T-helper 2 cell treated with Interferon-gamma antibody and Interleukin-4, amounts not matched to agents 100 ng/mL and 5 ng/mL, for 36 hours (primary cell): ENCODE results near the gene SCAI. TPM values are rescaled to one million over a fixed set of nuclear protein-coding genes. Genes with fewer than 3 reads are reported as not detected.
"Not testable (repeated sequence)": the region's sequence is repeated elsewhere in the genome, so short reads cannot be mapped to it uniquely, and the experiment has no call there.

ENCODE experiments used
- intact Hi-C: fragments of 100-400 bp; cut with micrococcal nuclease; formaldehyde crosslinking; loops from one replicate; pipeline ENCODE4 v1.15.1; 2023
- total RNA-seq: library from RNA; stranded (reverse); gene quantifications from 2 replicates; pipeline ENCODE4 v1.2.3, GENCODE V29; 2022

The SCAI gene
- total RNA-seq, 1 donor from 2014 or later, result 12.2 TPM

- intact Hi-C loops, result not testable (repeated sequence)
Measured at GRCh38 chr9:125108541-125108940, 34.8 kb downstream of the SCAI start.

- intact Hi-C loops, result no loop called here
Measured at GRCh38 chr9:125106285-125106893, 36.9 kb downstream of the SCAI start.

GRCh38 chr9:125103770-125104460, 39.4 kb downstream of the SCAI start:
- intact Hi-C loops, result no loop called here

- intact Hi-C loops, result no loop called here
Measured at GRCh38 chr9:125103021-125103420, 40.3 kb downstream of the SCAI start.

- intact Hi-C loops, result no loop called here
Measured at GRCh38 chr9:125100822-125101221, 42.5 kb downstream of the SCAI start.

- intact Hi-C loops, result no loop called here
Measured at GRCh38 chr9:125099816-125100215, 43.5 kb downstream of the SCAI start.

- intact Hi-C loops, result no loop called here
Measured at GRCh38 chr9:125095821-125096443, 47.4 kb downstream of the SCAI start.

GRCh38 chr9:125091121-125091520, 52.2 kb downstream of the SCAI start:
- intact Hi-C loops, result no loop called here

GRCh38 chr9:125089331-125089730, 54.0 kb downstream of the SCAI start:
- intact Hi-C loops, result no loop called here

GRCh38 chr9:125088752-125089151, 54.6 kb downstream of the SCAI start:
- intact Hi-C loops, result no loop called here

GRCh38 chr9:125085703-125086477, 57.4 kb downstream of the SCAI start:
- intact Hi-C loops, result no loop called here

- intact Hi-C loops, result not testable (repeated sequence)
Measured at GRCh38 chr9:125082197-125082596, 61.1 kb downstream of the SCAI start.

GRCh38 chr9:125080797-125081196, 62.5 kb downstream of the SCAI start:
- intact Hi-C loops, result not testable (repeated sequence)

- intact Hi-C loops, result no loop called here
Measured at GRCh38 chr9:125079931-125080330, 63.4 kb downstream of the SCAI start.

- intact Hi-C loops, result no loop called here
Measured at GRCh38 chr9:125075997-125076396, 67.3 kb downstream of the SCAI start.

- intact Hi-C loops, result no loop called here
Measured at GRCh38 chr9:125074976-125075375, 68.4 kb downstream of the SCAI start.

GRCh38 chr9:125066839-125067619, 76.3 kb downstream of the SCAI start:
- intact Hi-C loops, result loop anchor here (10.0 kb wide), 1 partner anchor 78 kb away; the partner anchor contains the start of gene SCAI

GRCh38 chr9:125061391-125061790, 81.9 kb downstream of the SCAI start:
- intact Hi-C loops, result loop anchor here (10.0 kb wide), 1 partner anchor 83 kb away; the partner anchor contains the start of gene SCAI

- intact Hi-C loops, result no loop called here
Measured at GRCh38 chr9:125049212-125050049, 93.9 kb downstream of the SCAI start.

GRCh38 chr9:125043631-125044030, 99.7 kb downstream of the SCAI start:
- intact Hi-C loops, result no loop called here
